GM19193 (cell line): ENCODE data around the gene CDCA5.

ENCODE experiments used
- POLR2A ChIP-seq: IDR thresholded peaks from 4 replicates; pipeline ENCODE4 v1.6.1; 2011; ENCODE audit not compliant: insufficient read depth, insufficient read length; ENCODE audit errors: extremely low read depth

The CDCA5 gene

GRCh38 chr11:65095427-65095826, 11.6 kb upstream of the CDCA5 start:
- TF ChIP-seq POLR2A, result no peak

GRCh38 chr11:65090628-65091027, 6.8 kb upstream of the CDCA5 start:
- no peak for TF ChIP-seq POLR2A

GRCh38 chr11:65089621-65090020, 5.8 kb upstream of the CDCA5 start:
- TF ChIP-seq POLR2A, result no peak

- no peak for TF ChIP-seq POLR2A
Observed at GRCh38 chr11:65087827-65088226, 4.0 kb upstream of the CDCA5 start.

- no peak for TF ChIP-seq POLR2A
Observed at GRCh38 chr11:65087216-65087615, 3.4 kb upstream of the CDCA5 start.

- no peak for TF ChIP-seq POLR2A
Observed at GRCh38 chr11:65086809-65087208, 3.0 kb upstream of the CDCA5 start.

GRCh38 chr11:65085446-65085845, 1.6 kb upstream of the CDCA5 start:
- TF ChIP-seq POLR2A, result no peak

GRCh38 chr11:65084598-65085375, 947 bp upstream of the CDCA5 start:
- no peak for TF ChIP-seq POLR2A

GRCh38 chr11:65083134-65083833, 556 bp downstream of the CDCA5 start:
- TF ChIP-seq POLR2A, result no peak

GRCh38 chr11:65078786-65079342, 5.0 kb downstream of the CDCA5 start:
- peak; percentile 17 for TF ChIP-seq POLR2A

- no peak for TF ChIP-seq POLR2A
Observed at GRCh38 chr11:65078151-65078550, 5.7 kb downstream of the CDCA5 start.

GRCh38 chr11:65077451-65077850, 6.4 kb downstream of the CDCA5 start:
- TF ChIP-seq POLR2A, result no peak

GRCh38 chr11:65072631-65072966, 11.2 kb downstream of the CDCA5 start:
- TF ChIP-seq POLR2A, result no peak

- TF ChIP-seq POLR2A, result no peak
Observed at GRCh38 chr11:65071907-65072630, 11.8 kb downstream of the CDCA5 start.

- TF ChIP-seq POLR2A, result no peak
Observed at GRCh38 chr11:65069217-65069616, 14.6 kb downstream of the CDCA5 start.
